Small intestine (tissue), 7 donors: ENCODE results near the gene SUGP2. TPM values are rescaled to one million over a fixed set of nuclear protein-coding genes. Genes with fewer than 3 reads are reported as not detected.

Experiments
- DNase-seq, 2 donors: peaks; one replicate each; pipeline versions ENCODE4 v3.0.0 to v3.0.0-alpha.2; 2013
- FAIRE-seq: peaks from 2 replicates; lab custom pipeline; 2012; peaks lifted over from hg19 to GRCh38; lab: Jason Lieb, UNC
- H3K27ac ChIP-seq, 3 donors: one replicate each; pipeline ENCODE4 v1.5.1; 2013; ENCODE audit warnings: low read length in 2 of 3, mild to moderate bottlenecking in 2 of 3, control low read depth in 1 of 3, inconsistent platforms in 1 of 3, low read depth in 1 of 3, moderate library complexity in 1 of 3
- H3K27me3 ChIP-seq, 3 donors: one replicate each; pipeline ENCODE4 v1.6.1; 2013; ENCODE audit warnings: low read length in 3 of 3, inconsistent platforms in 1 of 3; ENCODE audit not compliant: control insufficient read depth in 3 of 3, insufficient read depth in 3 of 3
- H3K36me3 ChIP-seq, 3 donors: one replicate each; pipeline ENCODE4 v1.6.1; 2013; ENCODE audit warnings: low read length in 3 of 3, inconsistent platforms in 1 of 3, low read depth in 1 of 3, mild to moderate bottlenecking in 1 of 3, moderate library complexity in 1 of 3; ENCODE audit not compliant: control insufficient read depth in 3 of 3, insufficient read depth in 2 of 3
- H3K4me1 ChIP-seq, 3 donors: one replicate each; pipeline ENCODE4 v1.6.1; 2013; ENCODE audit warnings: low read length in 2 of 3, inconsistent platforms in 1 of 3, low read depth in 1 of 3, mild to moderate bottlenecking in 1 of 3, moderate library complexity in 1 of 3; ENCODE audit not compliant: control insufficient read depth in 3 of 3, insufficient read depth in 2 of 3
- H3K4me3 ChIP-seq, 3 donors: one replicate each; pipeline ENCODE4 v1.5.1; 2013; ENCODE audit warnings: low read length in 3 of 3, control low read depth in 1 of 3, inconsistent platforms in 1 of 3, low read depth in 1 of 3, mild to moderate bottlenecking in 1 of 3, moderate library complexity in 1 of 3
- H3K9me3 ChIP-seq, 2 donors: one replicate each; pipeline ENCODE4 v1.6.1; 2013; ENCODE audit warnings: low read depth in 1 of 2, low read length in 1 of 2; ENCODE audit not compliant: control insufficient read depth in 2 of 2, insufficient read depth in 1 of 2
- WGBS, 3 donors: extraction: QIAGEN DNeasy Blood & Tissue Kit; methylation state at CpG; one replicate each; pipeline ENCODE4 v1.1.7; 2013; 5-methylcytosine and 5-hydroxymethylcytosine counted together
- polyA plus RNA-seq, 4 donors: library from polyadenylated mRNA; stranded (reverse) in 3 of 4; unstranded in 1 of 4; fragments of 200-250 nt in 3 of 4; fragments of 120-200 nt in 1 of 4; gene quantifications; one replicate each; pipeline versions ENCODE4 v1.2.1 to v1.2.3, GENCODE V29; 2013
- donor health status: healthy with polysubstance abuse.
- donor health status: control.
- donor health status: control.
- donor health status: Bipolar disorder and iron deficiency.
- donor health status: healthy.

The SUGP2 gene
- polyA plus RNA-seq, 4 donors = 23.0 to 63.5 (median 33.4) TPM

GRCh38 chr19:18975869-18976268 is 57.4 kb downstream of the SUGP2 start:
- DNase-seq (no peak), FAIRE-seq (no peak)
- H3K4me3 ChIP-seq = no peak overlapping the region
- H3K36me3 ChIP-seq = no peaks in the 10 kb centered on the region
- no peak overlapping the region for H3K27ac ChIP-seq
- H3K9me3 ChIP-seq = no peaks in the 10 kb centered on the region
- peaks cover 0 to 2% (median 0%) of the 10 kb centered on the region in 3 donors for H3K27me3 ChIP-seq
- H3K4me1 ChIP-seq = no peaks in the 10 kb centered on the region
- WGBS, 3 donors = 78 to 81% (median 81%) methylated on average over 10 of the region's 10 CpGs

GRCh38 chr19:18975011-18975410 is 58.3 kb downstream of the SUGP2 start:
- Histone ChIP-seq H3K27ac (no peak overlapping the region), H3K27me3 (no peaks in the 10 kb centered on the region), H3K4me1 (no peaks in the 10 kb centered on the region), H3K9me3 (no peaks in the 10 kb centered on the region), H3K36me3 (no peaks in the 10 kb centered on the region), H3K4me3 (no peak overlapping the region)
- 88 to 100% (median 96%) methylated on average over 3 of the region's 3 CpGs for WGBS, 3 donors
- DNase-seq (no peak), FAIRE-seq (no peak)

- DNase-seq (no peak), FAIRE-seq (no peak)
- WGBS, 3 donors = 69 to 84% (median 75%) methylated on average over 5 of the region's 5 CpGs
- Histone ChIP-seq H3K27me3 (no peaks in the 10 kb centered on the region), H3K36me3 (no peaks in the 10 kb centered on the region), H3K9me3 (peaks cover 0 to 4% of the 10 kb centered on the region in 2 donors), H3K4me3 (no peak overlapping the region), H3K27ac (no peak overlapping the region), H3K4me1 (no peaks in the 10 kb centered on the region)
Measured at GRCh38 chr19:18972851-18973250, 60.5 kb downstream of the SUGP2 start.

- Histone ChIP-seq H3K9me3 (peaks cover 0 to 4% of the 10 kb centered on the region in 2 donors), H3K27ac (no peak overlapping the region), H3K4me1 (no peaks in the 10 kb centered on the region), H3K36me3 (no peaks in the 10 kb centered on the region), H3K27me3 (no peaks in the 10 kb centered on the region), H3K4me3 (no peak overlapping the region)
- 29 to 35% (median 33%) methylated on average over 12 of the region's 12 CpGs for WGBS, 3 donors
- DNase-seq (no peak), FAIRE-seq (no peak)
Measured at GRCh38 chr19:18972301-18972811, 61.0 kb downstream of the SUGP2 start.

GRCh38 chr19:18969931-18970659 is 63.2 kb downstream of the SUGP2 start:
- peaks cover 0 to 4% of the 10 kb centered on the region in 2 donors for H3K9me3 ChIP-seq
- H3K4me1 ChIP-seq = no peaks in the 10 kb centered on the region
- no peak for FAIRE-seq
- H3K27me3 ChIP-seq = no peaks in the 10 kb centered on the region
- 74 to 80% (median 78%) methylated on average over 13 of the region's 13 CpGs for WGBS, 3 donors
- no peaks in the 10 kb centered on the region for H3K36me3 ChIP-seq
- DNase-seq = no peak
- H3K4me3 ChIP-seq = no peak overlapping the region
- H3K27ac ChIP-seq = no peak overlapping the region

- Histone ChIP-seq H3K9me3 (peaks cover 0 to 4% of the 10 kb centered on the region in 2 donors), H3K36me3 (no peaks in the 10 kb centered on the region), H3K27ac (peak overlapping the region in 2 of 3 donors; percentile 41 to 42), H3K27me3 (no peaks in the 10 kb centered on the region), H3K4me1 (no peaks in the 10 kb centered on the region), H3K4me3 (no peak overlapping the region)
- FAIRE-seq (no peak), DNase-seq (no peak)
- 48 to 68% (median 57%) methylated on average over 11 of the region's 11 CpGs for WGBS, 3 donors
Measured at GRCh38 chr19:18967358-18968146, 65.8 kb downstream of the SUGP2 start.

GRCh38 chr19:18966307-18966706 is 67.0 kb downstream of the SUGP2 start:
- no peaks in the 10 kb centered on the region for H3K36me3 ChIP-seq
- DNase-seq (no peak), FAIRE-seq (no peak)
- 60 to 72% (median 70%) methylated on average over 4 of the region's 4 CpGs for WGBS, 3 donors
- no peak overlapping the region for H3K4me3 ChIP-seq
- peaks cover 0 to 10% (median 4%) of the 10 kb centered on the region in 3 donors for H3K27me3 ChIP-seq
- H3K4me1 ChIP-seq = no peaks in the 10 kb centered on the region
- H3K27ac ChIP-seq = no peak overlapping the region
- H3K9me3 ChIP-seq = peaks cover 0 to 4% of the 10 kb centered on the region in 2 donors

GRCh38 chr19:18964121-18964520 is 69.2 kb downstream of the SUGP2 start:
- no peak overlapping the region for H3K4me3 ChIP-seq
- 84 to 90% (median 90%) methylated on average over 9 of the region's 9 CpGs for WGBS, 3 donors

More at GRCh38 chr19:18964121-18964520, 69.2 kb downstream of the SUGP2 start:
- Histone ChIP-seq H3K4me1 (no peaks in the 10 kb centered on the region), H3K27ac (no peak overlapping the region), H3K36me3 (no peaks in the 10 kb centered on the region), H3K9me3 (peaks cover 0 to 4% of the 10 kb centered on the region in 2 donors), H3K27me3 (peaks cover 0 to 10% (median 4%) of the 10 kb centered on the region in 3 donors)
- no peak for DNase-seq
- no peak for FAIRE-seq
